SK-N-SH (cell line): Measurements from ENCODE around the gene UBE2G1. TPM values are rescaled to one million over a fixed set of nuclear protein-coding genes. Genes with fewer than 3 reads are reported as not detected.

ENCODE experiments used
- CTCF ChIA-PET: fragments of 300-600, 350-600 bp; formaldehyde crosslinking; extraction: SDS; loops from one replicate; lab custom pipeline; 2021; lab: Yijun Ruan, JAX
- POLR2A ChIA-PET: fragments of 350-600 bp; sonication (Branson Sonifier 250); formaldehyde crosslinking; extraction: SDS; loops from one replicate; lab custom pipeline; 2020; ENCODE audit warnings: antibody characterized with exemption, inconsistent platforms; lab: Yijun Ruan, JAX
- DNase-seq: peaks from one replicate; pipeline ENCODE4 v3.0.0; 2012
- H2AFZ ChIP-seq: fragments of 200-600 bp; sonication (generic); 2 replicates; pipeline ENCODE4 v1.8.1; 2016; ENCODE audit warnings: antibody characterized with exemption, mild to moderate bottlenecking, low read depth
- H3F3A ChIP-seq: fragments of 200-600 bp; sonication (generic); replicated peaks from 2 replicates; pipeline ENCODE3; 2016; ENCODE audit warnings: antibody characterized with exemption, mild to moderate bottlenecking; ENCODE audit not compliant: insufficient read depth
- H3K27ac ChIP-seq, 2 experiments: fragments of 200-500 bp in 1 of 2; fragments of 200-600 bp in 1 of 2; sonication (Bioruptor generic) in 1 of 2; sonication (generic), shearing (Covaris generic) in 1 of 2; 2 replicates each; pipeline versions ENCODE4 v1.5.1 to v1.6.1; 2014 to 2016; ENCODE audit warnings: low read depth in 2 of 2, inconsistent platforms in 1 of 2, low read length in 1 of 2, mild to moderate bottlenecking in 1 of 2, mixed read lengths in 1 of 2
- H3K27me3 ChIP-seq: fragments of 200-600 bp; sonication (generic), shearing (Covaris generic); 2 replicates; pipeline ENCODE4 v1.6.1; 2016; ENCODE audit warnings: mixed run types; ENCODE audit not compliant: insufficient read depth
- H3K36me3 ChIP-seq, 2 experiments: fragments of 200-500 bp in 1 of 2; fragments of 200-600 bp in 1 of 2; sonication (Bioruptor generic) in 1 of 2; sonication (generic) in 1 of 2; replicated peaks in 1 of 2; 2 replicates each; pipeline versions ENCODE3 to v1.5.1; 2014 to 2016; ENCODE audit warnings: low read length in 1 of 2, mild to moderate bottlenecking in 1 of 2; ENCODE audit not compliant: insufficient read depth in 2 of 2, control insufficient read depth in 1 of 2
- H3K4me1 ChIP-seq, 2 experiments: fragments of 200-500 bp in 1 of 2; fragments of 200-600 bp in 1 of 2; sonication (Bioruptor generic) in 1 of 2; sonication (generic), shearing (Covaris generic) in 1 of 2; 2 replicates each; pipeline versions ENCODE4 v1.5.1 to v1.6.1; 2014 to 2016; ENCODE audit warnings: low read depth in 1 of 2, low read length in 1 of 2, mixed run types in 1 of 2; ENCODE audit not compliant: insufficient read depth in 2 of 2, control insufficient read depth in 1 of 2
- H3K4me2 ChIP-seq: fragments of 200-600 bp; sonication (generic), shearing (Covaris generic); 2 replicates; pipeline ENCODE4 v1.6.1; 2017; ENCODE audit warnings: mixed run types
- H3K4me3 ChIP-seq, 2 experiments: fragments of 200-500 bp in 1 of 2; fragments of 200-600 bp in 1 of 2; sonication (Bioruptor generic) in 1 of 2; sonication (generic), shearing (Covaris generic) in 1 of 2; 2 replicates each; pipeline versions ENCODE4 v1.5.1 to v1.8.1; 2014 to 2016; ENCODE audit warnings: low read depth in 2 of 2, inconsistent platforms in 1 of 2, low read length in 1 of 2, mild to moderate bottlenecking in 1 of 2, mixed read lengths in 1 of 2, moderate library complexity in 1 of 2
- H3K79me2 ChIP-seq: fragments of 200-600 bp; sonication (generic); 2 replicates; pipeline ENCODE4 v1.8.1; 2017; ENCODE audit warnings: mild to moderate bottlenecking; ENCODE audit not compliant: insufficient read depth
- H3K9ac ChIP-seq: fragments of 200-600 bp; sonication (generic); 2 replicates; pipeline ENCODE4 v1.6.1; 2017; ENCODE audit warnings: mixed run types
- H3K9me2 ChIP-seq: fragments of 200-600 bp; sonication (generic); 2 replicates; pipeline ENCODE4 v1.6.1; 2017; ENCODE audit warnings: mixed run types
- H3K9me3 ChIP-seq: fragments of 200-600 bp; sonication (generic); 2 replicates; pipeline ENCODE4 v1.6.1; 2017; ENCODE audit warnings: mixed run types, mild to moderate bottlenecking, moderate library complexity
- H4K20me1 ChIP-seq: fragments of 200-600 bp; sonication (generic); 2 replicates; pipeline ENCODE4 v1.6.1; 2017; ENCODE audit warnings: mild to moderate bottlenecking, mixed run types; ENCODE audit not compliant: insufficient read depth
- CHD2 ChIP-seq: fragments of 150-350 bp; IDR thresholded peaks from 2 replicates; pipeline ENCODE4 v1.6.1; 2018; ENCODE audit warnings: low read length; ENCODE audit not compliant: partially characterized antibody
- ELF1 ChIP-seq: IDR thresholded peaks from 2 replicates; pipeline ENCODE4 v1.4.0; 2012
- EP300 ChIP-seq, 2 experiments: IDR thresholded peaks; 2 replicates each; pipeline versions ENCODE4 v1.4.0 to v1.6.1; 2012; ENCODE audit warnings: borderline replicate concordance in 1 of 2, low read depth in 1 of 2, low read length in 1 of 2
- EZH2phosphoT487 ChIP-seq: fragments of 200-600 bp; sonication (generic); IDR thresholded peaks from 2 replicates; pipeline ENCODE4 v1.6.1; 2017; ENCODE audit warnings: low read depth, mixed run types, mild to moderate bottlenecking, antibody characterized with exemption, moderate library complexity, borderline replicate concordance
- FOXJ3 ChIP-seq: sonication (generic); formaldehyde crosslinking; IDR thresholded peaks from 2 replicates; pipeline ENCODE4 v1.5.1; 2020; ENCODE audit warnings: mild to moderate bottlenecking, missing genetic modification reagents
- FOXM1 ChIP-seq: IDR thresholded peaks from 2 replicates; pipeline ENCODE4 v1.4.0; 2012; ENCODE audit warnings: low read depth, mild to moderate bottlenecking
- GABPA ChIP-seq: IDR thresholded peaks from 2 replicates; pipeline ENCODE4 v1.4.0; 2012; ENCODE audit warnings: low read depth, mild to moderate bottlenecking
- JUND ChIP-seq: IDR thresholded peaks from 2 replicates; pipeline ENCODE4 v1.4.0; 2012
- MXI1 ChIP-seq: IDR thresholded peaks from 2 replicates; pipeline ENCODE4 v1.6.1; 2012; ENCODE audit warnings: mild to moderate bottlenecking, low read depth, low read length, improper control_type of control experiment
- NRF1 ChIP-seq: IDR thresholded peaks from 2 replicates; pipeline ENCODE4 v1.6.1; 2012; ENCODE audit warnings: low read depth, mild to moderate bottlenecking, low read length
- PBX3 ChIP-seq: IDR thresholded peaks from 2 replicates; pipeline ENCODE4; 2012
- POLR2AphosphoS5 ChIP-seq: IDR thresholded peaks from 2 replicates; pipeline ENCODE4 v1.6.1; 2012; ENCODE audit warnings: low read depth, low read length
- RAD21 ChIP-seq: IDR thresholded peaks from 2 replicates; pipeline ENCODE4 v1.6.1; 2012; ENCODE audit warnings: mild to moderate bottlenecking, low read length
- RCOR1 ChIP-seq: fragments of 150-350 bp; IDR thresholded peaks from 2 replicates; pipeline ENCODE4 v1.6.1; 2017; ENCODE audit warnings: antibody characterized with exemption, low read length
- RXRA ChIP-seq: IDR thresholded peaks from 2 replicates; pipeline ENCODE4 v1.4.0; 2012; ENCODE audit warnings: low read depth, mild to moderate bottlenecking, borderline replicate concordance
- SIN3A ChIP-seq: IDR thresholded peaks from 2 replicates; pipeline ENCODE4 v1.6.1; 2012; ENCODE audit warnings: low read depth, mild to moderate bottlenecking, low read length, moderate library complexity, borderline replicate concordance
- SMC3 ChIP-seq: IDR thresholded peaks from 2 replicates; pipeline ENCODE4 v1.6.1; 2012; ENCODE audit warnings: low read depth, low read length, improper control_type of control experiment
- TAF1 ChIP-seq: IDR thresholded peaks from 2 replicates; pipeline ENCODE4 v1.6.1; 2012; ENCODE audit warnings: low read depth, mild to moderate bottlenecking, low read length, moderate library complexity, borderline replicate concordance
- TCF12 ChIP-seq: IDR thresholded peaks from 2 replicates; pipeline ENCODE4 v1.4.0; 2012
- TEAD4 ChIP-seq: IDR thresholded peaks from 2 replicates; pipeline ENCODE4 v1.4.0; 2012; ENCODE audit warnings: mild to moderate bottlenecking, borderline replicate concordance; ENCODE audit not compliant: insufficient read depth
- USF1 ChIP-seq: IDR thresholded peaks from 2 replicates; pipeline ENCODE4 v1.4.0; 2012; ENCODE audit warnings: low read depth, borderline replicate concordance
- USF2 ChIP-seq: fragments of 150-350 bp; IDR thresholded peaks from 2 replicates; pipeline ENCODE4 v1.6.1; 2017; ENCODE audit warnings: antibody characterized with exemption, low read length, low read depth, borderline replicate concordance
- YY1 ChIP-seq: IDR thresholded peaks from 2 replicates; pipeline ENCODE4 v1.4.0; 2012; ENCODE audit warnings: low read depth, mild to moderate bottlenecking
- WGBS: methylation state at CpG from one replicate; pipeline ENCODE4 v1.1.6; 2017; ENCODE audit warnings: low lambda C conversion rate; 5-methylcytosine and 5-hydroxymethylcytosine counted together
- polyA plus RNA-seq, 3 experiments: library from polyadenylated mRNA; depleted of rRNA; stranded (reverse); fragments of >200 nt; gene quantifications; 2 replicates each; pipeline ENCODE4 v1.2.3, GENCODE V29; 2012

The UBE2G1 gene
- polyA plus RNA-seq, 1 of the 3 experiments (the other 2 are of a cell fraction), result 23.2 TPM

GRCh38 chr17:4318186-4318585 is 48.3 kb downstream of the UBE2G1 start:
- Histone ChIP-seq H3K9me2 (no peaks in the 10 kb centered on the region), H3K36me3 (no peaks in the 10 kb centered on the region), H3K27me3 (no peaks in the 10 kb centered on the region), H3K27ac (no peak overlapping the region), H3K4me2 (no peak overlapping the region), H3F3A (peaks cover 8% of the 10 kb centered on the region), H3K79me2 (peaks cover 99% of the 10 kb centered on the region), H4K20me1 (peaks cover 60% of the 10 kb centered on the region), H3K4me3 (no peak overlapping the region), H2AFZ (no peak overlapping the region), H3K4me1 (peaks cover 0 to 12% of the 10 kb centered on the region in 2 experiments; a peak in 3 of 4 replicates), H3K9me3 (no peaks in the 10 kb centered on the region), H3K9ac (no peak overlapping the region)
- TF ChIP-seq FOXJ3 (CRISPR knock-in tag) (no peak), POLR2AphosphoS5 (no peak), SMC3 (no peak), TAF1 (no peak), EP300 (IDR thresholded peaks at IDR 0.05; ENCODE audit: borderline replicate concordance in 1 of 2, low read depth in 1 of 2, low read length in 1 of 2) (no peak), CHD2 (no peak), RAD21 (no peak), ELF1 (no peak), GABPA (no peak), NRF1 (no peak), USF2 (no peak), JUND (no peak), TEAD4 (no peak), TCF12 (no peak), RCOR1 (no peak)
- 94% methylated on average over 5 of the region's 5 CpGs for WGBS
- ChIA-PET POLR2A (no interaction called here), CTCF (interaction anchor here (1.3 kb wide), 1 partner anchor 15 kb away, joined by 6 read pairs; no protein-coding TSS in a partner anchor)
- no peak for DNase-seq

- TF ChIP-seq RXRA, result no peak
- TF ChIP-seq USF1, result no peak
- no peak for TF ChIP-seq RCOR1
- no peak for TF ChIP-seq CHD2
- no peak for TF ChIP-seq YY1
- TF ChIP-seq PBX3, result no peak
- no peak for TF ChIP-seq MXI1
- no peak for TF ChIP-seq FOXM1
- no peak for TF ChIP-seq RAD21
- no peak for TF ChIP-seq SIN3A
- no peak for TF ChIP-seq EZH2phosphoT487
- ChIA-PET POLR2A (no interaction called here), CTCF (interaction anchor here (1.3 kb wide), 1 partner anchor 14 kb away, joined by 6 read pairs; no protein-coding TSS in a partner anchor)
- Histone ChIP-seq H3F3A (peaks cover 8% of the 10 kb centered on the region), H2AFZ (no peak overlapping the region), H3K79me2 (peaks cover 99% of the 10 kb centered on the region), H3K36me3 (no peaks in the 10 kb centered on the region), H3K27me3 (no peaks in the 10 kb centered on the region), H3K9me2 (no peaks in the 10 kb centered on the region), H3K27ac (no peak overlapping the region), H4K20me1 (peaks cover 60% of the 10 kb centered on the region), H3K9me3 (no peaks in the 10 kb centered on the region), H3K9ac (no peak overlapping the region), H3K4me3 (no peak overlapping the region), H3K4me1 (peaks cover 0 to 12% of the 10 kb centered on the region in 2 experiments; a peak in 3 of 4 replicates), H3K4me2 (no peak overlapping the region)
- DNase-seq, result no peak
- WGBS, result 92% methylated on average over 5 of the region's 5 CpGs
Measured at GRCh38 chr17:4317610-4318009, 48.9 kb downstream of the UBE2G1 start.
